ENCODE data around the gene APOC4. TPM values are rescaled to one million over a fixed set of nuclear protein-coding genes. Genes with fewer than 3 reads are reported as not detected.

APOC4 gene
- total RNA-seq, 3 donors from 2014 or later (not counting 1 experiment from before 2014, with no cell fraction given): not detected

GRCh38 chr19:44900328-44901244, 41.5 kb upstream of the APOC4 start:
- 98% methylated on average over 19 of the region's 19 CpGs for WGBS (ENCODE audit: insufficient coverage)
- H3K4me3 Mint-ChIP-seq: no peak overlapping the region
- intact Hi-C loops (cut with micrococcal nuclease): loop anchor here (2.0 to 5.0 kb wide), 3 partner anchors 158 to 437 kb away; partner anchors contain the start of gene EXOC3L2

GRCh38 chr19:44903216-44903601, 38.8 kb upstream of the APOC4 start:
- 81% methylated on average over 9 of the region's 15 CpGs for WGBS (ENCODE audit: insufficient coverage)
- ATAC-seq: peak in 1 of 3 donors; percentile 21
- TF ChIP-seq CTCF (IDR thresholded peaks at IDR 0.05): no peak
- H3K9me3 ChIP-seq (ENCODE audit: control insufficient read depth, insufficient read depth, low read length): no peaks in the 10 kb centered on the region
- H3K36me3 ChIP-seq (ENCODE audit: control insufficient read depth, insufficient read depth, low read length): peaks cover 24% of the 10 kb centered on the region
- H3K27me3 Mint-ChIP-seq (ENCODE audit: low read depth in 2 of 2): peaks cover 18 to 21% of the 10 kb centered on the region in 2 donors
- no peak overlapping the region for H3K27ac ChIP-seq (ENCODE audit: low read length)
- intact Hi-C loops (cut with micrococcal nuclease): loop anchor here (1.0 to 5.0 kb wide), 3 partner anchors 48 to 434 kb away; partner anchors contain the start of gene EXOC3L2
- peaks cover 6 to 8% of the 10 kb centered on the region in 2 donors for H3K4me1 Mint-ChIP-seq
- peaks cover 4% of the 10 kb centered on the region for H3K4me1 ChIP-seq (ENCODE audit: control insufficient read depth, insufficient read depth, low read length)
- H3K4me3 ChIP-seq (ENCODE audit: low read length): no peak overlapping the region
- no peaks in the 10 kb centered on the region for H3K36me3 Mint-ChIP-seq
- peaks cover 12% of the 10 kb centered on the region for H3K27me3 ChIP-seq (ENCODE audit: control insufficient read depth, insufficient read depth, low read length)
- no peak for DNase-seq
- H3K9me3 Mint-ChIP-seq: no peaks in the 10 kb centered on the region
- H3K27ac Mint-ChIP-seq: no peak overlapping the region
- H3K4me3 Mint-ChIP-seq: no peak overlapping the region

More at GRCh38 chr19:44900328-44901244, 41.5 kb upstream of the APOC4 start:
- Mint-ChIP-seq H3K36me3 (no peaks in the 10 kb centered on the region), H3K9me3 (no peaks in the 10 kb centered on the region), H3K4me1 (no peaks in the 10 kb centered on the region), H3K27me3 (ENCODE audit: low read depth in 2 of 2) (no peaks in the 10 kb centered on the region), H3K27ac (no peak overlapping the region)
- ATAC-seq: no peak
- peaks cover 3% of the 10 kb centered on the region for H3K27me3 ChIP-seq (ENCODE audit: control insufficient read depth, insufficient read depth, low read length)
- no peak for TF ChIP-seq CTCF (IDR thresholded peaks at IDR 0.05)
- no peaks in the 10 kb centered on the region for H3K9me3 ChIP-seq (ENCODE audit: control insufficient read depth, insufficient read depth, low read length)
- no peak for DNase-seq
- no peak overlapping the region for H3K27ac ChIP-seq (ENCODE audit: low read length)
- H3K36me3 ChIP-seq (ENCODE audit: control insufficient read depth, insufficient read depth, low read length): peaks cover 40% of the 10 kb centered on the region
- peaks cover 4% of the 10 kb centered on the region for H3K4me1 ChIP-seq (ENCODE audit: control insufficient read depth, insufficient read depth, low read length)
- H3K4me3 ChIP-seq (ENCODE audit: low read length): no peak overlapping the region

GRCh38 chr19:44903602-44904425, 38.2 kb upstream of the APOC4 start:
- Mint-ChIP-seq H3K27me3 (ENCODE audit: low read depth in 2 of 2) (peaks cover 18 to 22% of the 10 kb centered on the region in 2 donors), H3K36me3 (no peaks in the 10 kb centered on the region), H3K4me3 (no peak overlapping the region), H3K4me1 (peaks cover 6 to 8% of the 10 kb centered on the region in 2 donors), H3K27ac (no peak overlapping the region), H3K9me3 (no peaks in the 10 kb centered on the region)
- peak; percentile 98 for TF ChIP-seq CTCF (IDR thresholded peaks at IDR 0.05)
- peak; percentile 73 to 92 (median 80) for ATAC-seq
- H3K4me1 ChIP-seq (ENCODE audit: control insufficient read depth, insufficient read depth, low read length): peaks cover 4% of the 10 kb centered on the region
- peaks cover 24% of the 10 kb centered on the region for H3K36me3 ChIP-seq (ENCODE audit: control insufficient read depth, insufficient read depth, low read length)
- no peaks in the 10 kb centered on the region for H3K9me3 ChIP-seq (ENCODE audit: control insufficient read depth, insufficient read depth, low read length)
- no peak overlapping the region for H3K27ac ChIP-seq (ENCODE audit: low read length)
- peak; percentile 79 for DNase-seq
- peaks cover 12% of the 10 kb centered on the region for H3K27me3 ChIP-seq (ENCODE audit: control insufficient read depth, insufficient read depth, low read length)
- H3K4me3 ChIP-seq (ENCODE audit: low read length): no peak overlapping the region
- WGBS (ENCODE audit: insufficient coverage): 38% methylated on average over 24 of the region's 24 CpGs
- intact Hi-C loops (cut with micrococcal nuclease): loop anchor here (1.0 to 5.0 kb wide), 3 partner anchors 47 to 433 kb away; partner anchors contain the start of gene EXOC3L2

All from natural killer cell (primary cell).